Activated CD8-positive, alpha-beta memory T cell treated with anti-CD3 and anti-CD28 coated beads for 4 hours (primary cell): ENCODE results near the gene LILRB4.
"Not testable (repeated sequence)": the region's sequence is repeated elsewhere in the genome, so short reads cannot be mapped to it uniquely, and the experiment has no call there.

Source experiments
- DNase-seq, 2 donors: peaks; one replicate each; pipeline ENCODE4 v3.0.0-alpha.2; 2020; ENCODE audit warnings: low read depth in 2 of 2

The LILRB4 gene

DNA sequence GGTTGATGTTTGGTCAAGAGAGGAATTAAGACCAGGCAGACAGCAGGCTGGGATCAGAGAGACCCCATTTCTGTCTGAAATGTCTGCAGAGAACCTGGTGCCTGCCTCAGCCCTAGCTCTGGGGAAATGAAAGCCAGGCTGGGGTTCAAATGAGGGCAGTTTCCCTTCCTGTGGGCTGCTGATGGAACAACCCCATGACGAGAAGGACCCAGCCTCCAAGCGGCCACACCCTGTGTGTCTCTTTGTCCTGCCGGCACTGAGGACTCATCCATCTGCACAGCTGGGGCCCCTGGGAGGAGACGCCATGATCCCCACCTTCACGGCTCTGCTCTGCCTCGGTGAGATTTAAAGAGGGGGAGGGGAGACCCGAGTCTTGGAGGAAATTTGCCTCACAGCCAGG lies at the start of gene LILRB4:
TSS of gene LILRB4 (plus strand) at position 256 of the 400 bp plus-strand sequence. CDS start at position 305, 49 bp downstream.
- no peak for DNase-seq

DNA sequence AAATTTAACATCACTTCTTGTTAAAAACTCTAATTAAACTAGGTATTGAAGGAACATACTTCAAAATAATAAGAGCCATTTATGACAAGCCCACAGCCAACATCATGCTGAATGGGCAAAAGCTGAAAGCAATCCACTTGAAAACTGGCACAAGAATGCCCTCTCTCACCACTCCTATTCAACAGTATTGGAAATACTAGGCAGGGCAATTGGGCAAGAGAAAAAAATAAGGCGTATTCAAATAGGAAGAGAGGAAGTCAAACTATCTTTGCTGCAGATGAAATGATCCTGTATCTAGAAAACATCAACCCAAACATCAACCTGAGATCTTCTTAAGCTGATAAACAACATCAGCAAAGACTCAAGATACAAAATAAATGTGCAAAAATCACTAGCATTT lies 48.1 kb upstream of the LILRB4 start:
- DNase-seq = no peak

DNA sequence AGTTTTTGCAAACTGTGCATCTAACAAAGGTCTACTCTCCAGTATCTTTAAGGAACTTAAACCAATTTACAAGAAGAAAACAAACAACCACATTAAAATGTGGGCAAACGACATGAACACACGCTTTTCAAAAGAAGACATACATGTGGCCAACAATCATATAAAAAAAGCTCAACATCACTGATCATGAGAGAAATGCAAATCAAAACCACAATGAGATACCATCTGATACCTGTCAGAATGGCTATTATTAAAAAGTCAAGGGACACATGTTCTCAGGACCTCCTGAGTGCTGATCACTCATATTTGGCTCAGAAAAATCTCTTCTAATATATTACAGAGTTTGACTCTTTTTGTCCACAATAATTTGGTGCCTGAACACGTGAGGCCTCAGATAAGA lies 46.7 kb upstream of the LILRB4 start:
- DNase-seq = no peak

DNA sequence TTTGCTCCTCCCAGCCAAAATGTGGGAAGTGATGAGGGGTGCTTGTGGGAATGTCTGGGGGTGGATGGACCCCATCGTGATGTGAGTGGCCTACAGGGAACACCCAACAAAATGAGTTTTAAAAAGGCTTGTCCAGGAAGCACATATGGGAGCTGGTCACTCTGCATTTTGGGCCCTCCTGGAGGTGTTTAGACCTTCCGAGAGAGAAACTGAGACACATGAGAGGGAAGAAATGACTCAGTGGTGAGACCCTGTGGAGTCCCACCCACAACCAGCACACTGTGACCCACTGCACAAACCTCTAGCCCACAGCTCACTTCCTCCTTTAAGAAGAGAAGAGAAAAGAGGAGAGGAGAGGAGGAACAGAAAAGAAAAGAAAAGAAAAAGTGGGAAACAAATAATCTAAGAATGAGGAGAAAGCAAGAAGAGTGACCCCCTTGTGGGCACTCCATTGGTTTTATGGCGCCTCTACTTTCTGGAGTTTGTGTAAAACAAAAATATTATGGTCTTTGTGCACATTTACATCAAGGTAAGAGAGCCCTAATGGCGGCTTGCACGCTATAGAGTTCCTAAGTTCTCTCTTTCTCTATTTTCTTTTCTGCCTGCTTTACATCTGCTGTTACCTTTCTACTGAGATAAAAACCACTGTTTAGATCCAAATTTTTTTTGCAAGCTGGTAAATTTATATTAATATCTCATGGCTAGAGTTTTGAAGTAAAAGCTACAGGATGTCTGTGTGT lies 45.8 kb upstream of the LILRB4 start:
- DNase-seq = no peak

DNA sequence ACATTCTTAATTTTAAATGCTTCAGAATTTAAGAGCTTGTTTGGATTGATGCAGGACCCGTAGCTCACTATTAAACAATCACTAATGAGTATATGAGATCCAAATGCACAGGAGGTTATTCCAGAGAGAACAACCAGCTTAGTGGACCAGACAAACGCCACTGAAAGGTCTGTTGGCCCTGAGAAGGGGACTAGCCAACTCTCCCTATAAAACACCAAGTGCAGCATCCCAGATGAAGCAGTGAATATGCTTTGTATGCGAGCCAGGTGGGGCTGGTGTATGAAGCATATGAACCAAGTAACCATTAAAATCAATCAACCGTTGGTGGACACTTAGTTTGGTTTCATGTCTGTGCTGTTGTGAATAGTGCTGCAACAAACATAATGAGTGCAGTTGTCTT lies 42.3 kb upstream of the LILRB4 start:
- no peak for DNase-seq

DNA sequence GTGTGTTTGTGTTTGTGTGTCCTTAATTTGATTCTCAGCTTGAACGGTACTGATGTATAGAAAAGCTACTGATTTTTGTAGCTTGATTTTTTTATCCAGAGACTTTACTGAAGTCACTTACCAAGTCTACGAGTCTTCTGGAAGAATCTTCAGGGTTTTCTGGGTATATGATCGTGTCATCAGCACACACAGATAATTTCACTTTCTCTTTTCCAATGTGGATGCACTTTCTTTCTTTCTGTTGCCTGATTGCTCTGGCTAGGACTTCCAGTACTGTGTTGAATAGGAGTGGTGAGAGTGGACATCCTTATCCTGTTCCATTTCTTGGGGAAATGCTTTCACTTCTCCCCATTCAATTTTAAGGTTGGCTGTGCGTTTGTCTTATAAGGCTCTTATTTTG lies 40.4 kb upstream of the LILRB4 start:
- no peak for DNase-seq

DNA sequence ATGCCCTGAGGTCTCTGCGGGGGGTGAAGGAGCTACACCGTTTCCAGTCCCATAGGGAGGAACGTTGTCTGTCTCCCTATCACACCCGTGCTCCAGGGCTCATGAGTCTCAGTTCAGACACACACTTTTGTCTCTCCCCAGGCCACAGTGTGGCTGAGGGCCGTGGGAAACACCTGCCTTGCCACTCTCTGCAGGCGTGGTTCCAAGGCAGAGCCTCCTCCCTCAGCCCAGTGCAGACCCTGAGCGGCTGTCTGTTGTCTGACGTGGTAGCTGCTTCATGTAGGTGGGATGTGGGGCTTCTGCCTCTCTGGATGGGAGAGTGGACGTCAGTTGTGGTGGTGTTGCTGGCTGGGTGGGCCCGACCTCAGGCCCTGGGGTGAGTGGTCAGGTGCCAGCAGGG lies 38.6 kb upstream of the LILRB4 start:
- DNase-seq = not testable (repeated sequence)

DNA sequence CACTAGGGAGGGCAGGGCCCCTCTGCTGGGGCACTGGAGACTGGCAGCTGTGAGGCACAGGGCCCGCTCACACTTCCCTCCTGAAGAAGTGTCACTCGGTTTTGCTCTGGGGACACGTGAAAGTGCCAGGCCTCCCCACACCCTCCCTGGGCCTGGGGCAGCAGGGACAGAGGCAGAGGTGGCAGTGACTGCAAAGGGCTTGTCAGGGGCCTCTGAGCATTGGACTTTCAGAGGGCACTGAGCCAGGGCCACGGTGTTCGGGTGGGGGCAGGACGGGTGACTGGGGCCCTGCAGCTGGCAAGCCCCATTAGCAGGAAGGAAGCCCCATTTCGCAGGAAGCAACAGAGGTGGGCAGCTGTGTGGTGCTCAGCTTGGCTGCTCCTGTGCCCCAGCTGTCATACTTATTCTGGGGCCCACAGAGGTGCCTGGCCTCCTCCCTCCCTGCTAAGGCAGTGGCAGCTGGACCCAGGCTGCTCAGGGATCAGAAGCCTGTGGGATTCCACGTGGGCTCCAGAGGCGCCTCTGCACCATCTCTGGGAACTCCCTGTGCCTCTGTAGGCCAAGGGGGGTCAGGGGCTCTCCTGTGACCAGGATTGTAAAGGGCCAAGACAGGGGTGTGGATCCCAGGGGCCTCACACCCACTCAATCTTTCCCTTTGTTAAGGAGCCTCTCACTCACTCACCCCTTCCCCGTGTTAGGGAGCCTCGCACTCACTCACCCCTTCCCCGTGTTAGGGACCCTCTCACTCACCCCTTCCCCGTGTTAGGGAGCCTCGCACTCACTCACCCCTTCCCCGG lies 37.7 kb upstream of the LILRB4 start:
- DNase-seq = not testable (repeated sequence)

DNA sequence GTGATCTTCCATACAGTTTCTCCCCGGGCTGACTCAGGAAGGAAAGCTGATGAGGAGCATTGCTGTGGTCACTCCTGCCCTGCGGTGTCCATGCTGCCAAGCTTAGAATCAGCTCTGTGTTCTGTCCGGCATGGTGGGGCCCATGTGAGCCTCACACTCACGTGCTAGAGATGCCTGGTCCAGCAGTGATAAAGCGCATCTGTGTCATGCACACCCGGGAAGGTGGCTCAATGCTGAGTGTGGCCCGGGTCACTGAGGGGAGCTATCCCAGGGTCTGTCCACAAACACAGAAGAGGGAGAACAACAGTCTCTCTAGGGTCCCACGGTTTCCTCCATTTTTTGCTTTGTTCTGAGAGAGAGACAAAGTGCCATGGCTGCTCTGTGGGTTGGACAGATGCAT lies 36.0 kb upstream of the LILRB4 start:
- DNase-seq = no peak

DNA sequence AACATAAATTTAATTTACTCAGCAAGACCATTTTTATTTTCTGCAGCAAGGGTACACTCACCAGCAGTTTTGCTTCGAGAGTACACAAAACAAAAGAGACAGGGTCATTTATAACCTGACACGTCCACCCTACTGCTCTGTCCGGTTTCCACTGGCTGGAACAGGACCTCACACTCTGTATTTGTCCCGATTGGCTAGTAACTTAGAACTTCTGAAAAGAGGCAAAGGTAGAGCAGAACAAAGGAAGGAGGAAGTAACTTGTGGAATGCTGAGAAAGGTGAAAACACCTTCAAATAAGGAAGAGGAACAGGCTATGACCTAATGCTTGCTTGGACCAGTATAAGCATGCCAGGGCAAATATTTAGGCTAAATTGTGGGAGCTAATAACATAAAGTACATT lies 34.9 kb upstream of the LILRB4 start:
- not testable (repeated sequence) for DNase-seq

DNA sequence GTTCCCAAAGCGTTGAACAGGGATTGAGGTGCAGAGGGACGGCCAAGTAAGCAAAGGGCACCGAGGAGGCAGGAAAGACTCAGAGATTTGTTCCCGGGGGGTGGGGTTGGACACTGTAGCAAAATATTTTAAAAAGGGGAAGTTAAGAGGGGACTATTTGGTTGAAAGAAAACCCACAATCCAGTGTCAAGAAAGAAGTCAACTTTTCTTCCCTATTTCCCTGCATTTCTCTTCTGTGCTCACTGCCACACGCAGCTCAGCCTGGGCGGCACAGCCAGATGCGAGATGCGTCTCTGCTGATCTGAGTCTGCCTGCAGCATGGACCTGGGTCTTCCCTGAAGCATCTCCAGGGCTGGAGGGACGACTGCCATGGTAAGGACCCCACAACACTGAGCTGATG lies 32.5 kb upstream of the LILRB4 start, which contains the start of gene LILRB1:
TSS of gene LILRB1 (plus strand) at position 223 of the 400 bp plus-strand sequence. CDS start 590 bp downstream, outside the sequence.
- not testable (repeated sequence) for DNase-seq

DNA sequence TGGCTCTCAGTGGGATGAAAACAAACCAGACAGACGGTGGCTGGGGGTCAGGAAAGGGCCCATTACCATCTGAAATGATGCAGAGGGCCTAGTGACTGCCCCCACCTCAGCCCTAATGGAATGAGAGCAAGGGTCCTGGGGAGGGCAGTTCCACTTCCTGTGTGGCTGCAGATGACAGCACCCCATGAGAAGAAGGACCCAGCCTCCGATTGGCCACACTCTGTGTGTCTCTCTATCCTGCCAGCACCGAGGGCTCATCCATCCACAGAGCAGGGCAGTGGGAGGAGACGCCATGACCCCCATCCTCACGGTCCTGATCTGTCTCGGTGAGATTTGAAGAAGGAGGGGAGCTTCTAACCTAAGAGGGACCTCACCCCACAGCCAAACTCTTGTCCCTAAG lies 32.0 kb upstream of the LILRB4 start:
- DNase-seq = no peak

DNA sequence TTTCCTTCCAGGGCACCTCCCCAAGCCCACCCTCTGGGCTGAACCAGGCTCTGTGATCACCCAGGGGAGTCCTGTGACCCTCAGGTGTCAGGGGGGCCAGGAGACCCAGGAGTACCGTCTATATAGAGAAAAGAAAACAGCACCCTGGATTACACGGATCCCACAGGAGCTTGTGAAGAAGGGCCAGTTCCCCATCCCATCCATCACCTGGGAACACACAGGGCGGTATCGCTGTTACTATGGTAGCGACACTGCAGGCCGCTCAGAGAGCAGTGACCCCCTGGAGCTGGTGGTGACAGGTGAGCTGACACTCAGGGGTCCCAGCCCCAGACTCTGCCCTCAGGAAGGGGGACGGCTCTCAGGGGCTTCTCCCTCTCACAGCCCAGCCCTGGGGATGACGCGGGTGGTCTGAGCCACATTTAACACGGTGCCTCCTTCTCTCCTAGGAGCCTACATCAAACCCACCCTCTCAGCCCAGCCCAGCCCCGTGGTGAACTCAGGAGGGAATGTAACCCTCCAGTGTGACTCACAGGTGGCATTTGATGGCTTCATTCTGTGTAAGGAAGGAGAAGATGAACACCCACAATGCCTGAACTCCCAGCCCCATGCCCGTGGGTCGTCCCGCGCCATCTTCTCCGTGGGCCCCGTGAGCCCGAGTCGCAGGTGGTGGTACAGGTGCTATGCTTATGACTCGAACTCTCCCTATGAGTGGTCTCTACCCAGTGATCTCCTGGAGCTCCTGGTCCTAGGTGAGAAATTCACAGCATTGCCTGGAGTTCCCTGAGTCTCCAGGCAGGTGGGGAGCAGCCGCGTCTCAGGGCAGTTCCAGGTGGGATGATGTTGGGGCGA lies 31.1 kb upstream of the LILRB4 start:
- not testable (repeated sequence) for DNase-seq

DNA sequence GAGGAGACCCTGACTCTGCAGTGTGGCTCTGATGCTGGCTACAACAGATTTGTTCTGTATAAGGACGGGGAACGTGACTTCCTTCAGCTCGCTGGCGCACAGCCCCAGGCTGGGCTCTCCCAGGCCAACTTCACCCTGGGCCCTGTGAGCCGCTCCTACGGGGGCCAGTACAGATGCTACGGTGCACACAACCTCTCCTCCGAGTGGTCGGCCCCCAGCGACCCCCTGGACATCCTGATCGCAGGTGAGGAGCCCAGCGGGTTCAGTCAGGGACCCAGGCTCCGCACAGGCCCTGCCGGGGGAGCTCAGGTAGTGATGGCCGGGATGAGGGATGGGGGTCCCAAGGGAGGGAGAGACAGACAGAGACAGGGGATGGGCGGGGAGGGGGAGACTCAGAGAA lies 30.3 kb upstream of the LILRB4 start:
- not testable (repeated sequence) for DNase-seq

DNA sequence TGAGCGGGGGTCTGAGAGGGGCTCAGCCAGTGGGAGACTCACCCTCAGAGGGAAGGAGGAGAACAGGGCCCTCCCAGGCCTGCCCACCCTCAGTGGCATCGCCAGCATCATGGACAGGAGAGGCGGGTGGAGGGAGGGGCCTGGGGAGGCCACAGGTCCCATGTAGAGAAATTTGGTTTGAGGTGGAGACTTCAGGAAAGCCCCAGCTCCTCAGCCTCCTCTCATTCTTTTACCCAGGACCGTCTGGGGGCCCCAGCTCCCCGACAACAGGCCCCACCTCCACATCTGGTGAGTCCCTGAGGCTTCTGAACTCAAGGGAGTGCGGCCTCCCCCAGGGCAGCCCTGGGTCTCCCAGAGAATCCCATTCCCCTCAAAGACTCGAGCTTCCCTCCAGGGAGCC lies 29.4 kb upstream of the LILRB4 start:
- DNase-seq = no peak

DNA sequence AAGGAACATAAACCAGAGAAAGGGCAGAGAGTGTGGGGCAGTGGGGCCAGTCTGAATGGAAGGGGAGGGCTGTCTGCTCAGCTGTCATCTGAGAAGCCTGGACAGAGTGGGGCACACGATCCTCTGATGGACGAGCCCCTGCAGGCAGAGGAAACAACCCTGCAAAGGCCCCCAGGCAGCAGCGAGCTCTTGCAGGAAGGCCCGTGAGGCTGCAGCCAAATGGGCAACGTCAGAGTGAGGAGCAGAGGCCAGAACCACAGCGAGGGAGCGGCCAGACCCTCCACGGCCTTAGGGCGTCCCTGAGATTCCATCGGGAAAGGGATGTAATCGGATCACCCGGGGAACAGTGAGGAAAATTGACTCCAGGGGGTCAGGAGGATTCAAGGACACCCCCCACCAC lies 26.7 kb upstream of the LILRB4 start:
- not testable (repeated sequence) for DNase-seq

DNA sequence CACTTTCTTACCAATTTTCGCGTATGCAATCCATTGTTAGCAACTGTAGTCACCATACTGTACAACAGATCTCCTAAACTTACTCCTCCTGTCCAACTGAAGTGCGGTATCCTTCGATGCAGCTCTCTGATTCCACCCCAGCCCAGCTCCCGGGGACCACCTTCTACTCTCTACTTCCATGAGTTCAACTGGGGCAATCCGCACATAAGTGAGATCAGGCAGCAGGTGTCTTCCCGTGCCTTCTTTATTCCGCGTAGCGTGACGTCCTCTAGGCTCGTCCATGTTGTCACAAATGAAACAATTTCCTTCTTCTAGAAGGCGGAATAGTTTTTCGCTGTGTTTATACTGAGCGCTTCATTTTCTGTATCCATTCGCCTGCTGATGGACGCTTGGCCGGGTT lies 24.1 kb upstream of the LILRB4 start:
- DNase-seq = no peak

DNA sequence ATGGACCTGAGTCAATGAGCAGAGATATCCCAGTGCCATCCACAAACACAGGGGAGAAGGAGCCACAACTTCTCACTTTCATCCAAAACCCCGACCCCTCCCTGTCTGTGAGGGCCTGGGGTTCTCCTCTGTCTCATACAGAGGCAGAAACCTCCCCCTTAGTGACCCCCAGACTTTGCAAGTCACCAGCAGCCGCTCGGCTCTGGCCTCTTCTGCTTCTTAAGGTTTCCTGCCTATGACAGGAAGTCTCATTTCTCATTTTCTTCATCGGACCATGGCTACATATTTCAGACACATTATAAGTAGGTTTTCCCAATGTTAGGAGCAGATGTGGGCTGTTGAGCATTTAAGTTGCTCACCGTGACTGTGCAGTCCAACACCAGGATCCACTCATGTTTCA lies 19.8 kb upstream of the LILRB4 start:
- not testable (repeated sequence) for DNase-seq

DNA sequence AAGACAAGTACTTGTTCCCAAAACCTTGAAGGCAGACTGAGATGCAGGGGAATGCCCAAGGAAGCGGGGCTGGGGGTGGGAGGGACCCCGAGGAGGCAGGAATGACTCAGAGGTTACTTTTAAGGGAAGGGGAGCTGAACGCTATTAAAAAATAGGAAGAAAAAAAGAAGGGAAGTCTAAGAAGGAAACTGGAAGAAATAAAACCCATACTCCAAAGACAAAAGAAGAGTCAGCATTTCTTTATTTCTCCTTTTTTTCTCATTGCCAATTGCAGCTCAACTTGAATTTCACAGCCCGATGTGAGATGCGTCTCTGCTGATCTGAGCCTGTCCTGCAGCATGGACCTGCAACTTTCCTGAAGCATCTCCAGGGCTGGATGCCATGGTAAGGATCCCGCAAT lies 19.2 kb upstream of the LILRB4 start:
- DNase-seq = not testable (repeated sequence)

DNA sequence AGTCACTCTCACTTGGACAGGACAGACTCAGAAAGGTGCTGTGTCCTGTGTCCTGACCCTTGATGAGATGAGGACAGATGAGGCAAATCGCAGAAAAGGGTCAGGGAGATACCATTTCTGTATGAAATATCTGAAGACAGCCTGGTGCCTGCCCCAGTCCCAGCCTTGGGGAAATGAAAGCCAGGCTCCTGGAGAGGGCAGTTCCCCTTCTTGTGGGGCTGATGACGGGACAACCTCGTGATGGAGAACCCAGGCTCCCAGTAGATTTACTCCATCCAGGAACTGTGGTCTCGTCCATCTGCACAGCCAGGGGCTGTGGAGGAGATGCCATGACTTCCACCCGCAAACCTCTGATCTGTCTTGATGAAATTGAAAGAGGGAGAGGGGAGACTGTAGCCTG lies 18.7 kb upstream of the LILRB4 start:
- no peak for DNase-seq

DNA sequence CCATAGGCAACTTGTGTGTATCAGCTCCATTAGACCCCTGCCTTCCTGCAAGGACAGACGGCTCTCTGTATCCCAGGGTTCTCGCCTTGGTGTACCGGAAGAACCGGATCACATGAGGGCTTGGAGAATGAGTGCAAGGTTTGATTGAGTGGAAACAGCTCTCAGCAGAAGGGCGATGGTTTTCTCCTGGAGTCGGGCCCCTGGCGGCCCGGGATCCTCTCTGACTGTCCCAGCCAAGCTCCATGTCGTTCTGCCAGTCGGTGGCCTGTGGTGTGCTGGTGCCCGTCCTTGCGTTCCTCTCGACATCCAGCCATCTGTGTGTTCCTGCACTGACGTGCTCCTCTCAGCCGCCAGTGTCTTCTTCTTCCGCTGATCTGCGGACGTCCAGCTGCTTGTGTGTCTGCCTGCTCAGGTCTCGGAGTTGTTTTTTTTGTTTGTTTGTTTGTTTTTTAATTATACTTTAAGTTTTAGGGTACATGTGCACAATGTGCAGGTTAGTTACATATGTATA lies 16.4 kb upstream of the LILRB4 start:
- no peak for DNase-seq

DNA sequence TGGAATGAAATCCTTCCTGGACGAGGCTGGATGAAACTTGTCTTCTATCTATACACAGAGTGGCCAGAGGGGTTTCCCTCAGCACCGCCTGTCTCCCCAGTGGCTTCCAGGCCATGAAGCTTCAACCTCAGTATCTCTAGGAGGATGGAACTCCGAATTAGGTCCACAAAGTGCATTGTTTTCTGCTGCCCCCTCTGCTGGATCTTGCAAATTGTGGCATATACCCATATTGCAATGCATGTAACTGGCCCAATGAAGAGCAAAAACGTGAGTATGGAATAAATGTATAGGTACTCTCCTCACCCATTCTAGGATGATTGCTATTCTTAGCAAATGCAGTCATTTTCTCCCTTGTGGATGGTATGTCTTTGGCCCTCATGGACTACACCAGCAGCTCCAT lies 14.7 kb upstream of the LILRB4 start:
- no peak for DNase-seq
